HepG2 (cell line): ENCODE results near the gene CTNND2. TPM values are rescaled to one million over a fixed set of nuclear protein-coding genes. Genes with fewer than 3 reads are reported as not detected.

Experiments used
- ATAC-seq: fragments of 200-7000 bp; cut with Tn5 transposase; 3 replicates; pipeline ENCODE4 v1.9.1; 2020; ENCODE audit warnings: mild to moderate bottlenecking, moderate library complexity
- BruUV-seq: library from RNA; stranded (reverse); fragments of 400-500 nt; replicated peaks from 2 replicates; lab custom pipeline; 2021; lab: Mats Ljungman, UMichigan
- CTCF ChIA-PET: fragments of 300-600 bp; formaldehyde crosslinking; extraction: SDS; loops from one replicate; lab custom pipeline; 2021; ENCODE audit warnings: low total read pairs, inconsistent platforms, low intra/inter-chr PET ratio; lab: Yijun Ruan, JAX
- POLR2A ChIA-PET: fragments of 350-600 bp; sonication (Branson Sonifier 250); formaldehyde crosslinking; loops from one replicate; lab custom pipeline; 2020; ENCODE audit warnings: antibody characterized with exemption, inconsistent platforms; lab: Yijun Ruan, JAX
- DNase-seq: peaks from one replicate; pipeline ENCODE4 v3.0.0-alpha.2; 2015; ENCODE audit warnings: low spot score
- FAIRE-seq: peaks from 3 replicates; lab custom pipeline; 2011; peaks lifted over from hg19 to GRCh38; lab: Jason Lieb, UNC
- H2AFZ ChIP-seq: one replicate; pipeline ENCODE4 v1.6.1; 2011; ENCODE audit warnings: low read length, inconsistent platforms
- H3K27ac ChIP-seq: fragments of 300-600 bp; 3 replicates; pipeline ENCODE4 v1.8.0; 2011; ENCODE audit warnings: mixed run types, mild to moderate bottlenecking, mixed read lengths, low read length, inconsistent platforms; ENCODE audit not compliant: insufficient read depth; ENCODE audit errors: extremely low read length
- H3K27me3 ChIP-seq, 2 experiments: fragments of 200-600 bp in 1 of 2; 2 replicates in 1 of 2; 3 replicates in 1 of 2; pipeline versions ENCODE4 v1.6.0 to v1.8.0; 2011; ENCODE audit warnings: low read length in 2 of 2, mild to moderate bottlenecking in 2 of 2, moderate library complexity in 2 of 2, inconsistent platforms in 1 of 2; ENCODE audit not compliant: insufficient read depth in 2 of 2, control insufficient read depth in 1 of 2
- H3K36me3 ChIP-seq, 2 experiments: fragments of 200-600 bp in 1 of 2; replicated peaks in 1 of 2; 2 replicates in 1 of 2; 3 replicates in 1 of 2; pipeline versions ENCODE4 v1.5.1 to v1.8.0; 2011; ENCODE audit warnings: low read length in 2 of 2, inconsistent platforms in 1 of 2; ENCODE audit not compliant: insufficient read depth in 2 of 2, control insufficient read depth in 1 of 2
- H3K4me1 ChIP-seq: 2 replicates; pipeline ENCODE4 v1.5.1; 2012; ENCODE audit warnings: low read length, inconsistent platforms; ENCODE audit not compliant: insufficient read depth
- H3K4me2 ChIP-seq: 2 replicates; pipeline ENCODE4 v1.6.0; 2011; ENCODE audit warnings: low read depth, low read length, inconsistent platforms
- H3K4me3 ChIP-seq, 3 experiments: fragments of 200-600 bp in 1 of 3; sonication (generic), shearing (Covaris generic) in 1 of 3; replicated peaks in 1 of 3; 2 replicates each; pipeline ENCODE4 v1.5.1; 2011 to 2016; ENCODE audit warnings: low read length in 3 of 3, inconsistent platforms in 2 of 3, low read depth in 2 of 3, mild to moderate bottlenecking in 2 of 3, control low read depth in 1 of 3, mixed read lengths in 1 of 3; ENCODE audit not compliant: insufficient read depth in 1 of 3
- H3K79me2 ChIP-seq: one replicate; pipeline ENCODE4 v1.6.1; 2011; ENCODE audit warnings: low read length, inconsistent platforms; ENCODE audit not compliant: insufficient read depth
- H3K9ac ChIP-seq: 2 replicates; pipeline ENCODE4 v1.6.0; 2011; ENCODE audit warnings: mild to moderate bottlenecking, low read depth, low read length, inconsistent platforms; ENCODE audit not compliant: insufficient read depth
- H3K9me3 ChIP-seq: 2 replicates; pipeline ENCODE4 v1.5.1; 2012; ENCODE audit warnings: mild to moderate bottlenecking, low read length
- H4K20me1 ChIP-seq: 2 replicates; pipeline ENCODE4 v1.6.0; 2011; ENCODE audit warnings: inconsistent platforms, mild to moderate bottlenecking, low read length, moderate library complexity; ENCODE audit not compliant: insufficient read depth
- HDAC6 ChIP-seq: fragments of 200-600 bp; sonication (generic); IDR thresholded peaks from 2 replicates; pipeline ENCODE4 v1.7.0; 2017; ENCODE audit warnings: mild to moderate bottlenecking, antibody characterized with exemption, low read length, low read depth
- LCORL ChIP-seq, 2 experiments: fragments of 450-650 bp in 1 of 2; sonication (generic) in 1 of 2; formaldehyde crosslinking in 1 of 2; IDR thresholded peaks; 2 replicates each; pipeline versions ENCODE4 v1.5.0 to v1.6.1; 2017 to 2020; ENCODE audit warnings: antibody characterized with exemption in 1 of 2, missing genetic modification reagents in 1 of 2
- U2AF1 ChIP-seq: fragments of 200-400 bp; formaldehyde crosslinking; optimal IDR thresholded peaks from 2 replicates; pipeline ENCODE3; 2017; ENCODE audit warnings: mild to moderate bottlenecking, low read depth, low read length
- WIZ ChIP-seq: sonication (generic); formaldehyde crosslinking; IDR thresholded peaks from 2 replicates; pipeline ENCODE4 v1.5.1; 2020; ENCODE audit warnings: mild to moderate bottlenecking, missing genetic modification reagents
- ZNF121 ChIP-seq: sonication (generic); formaldehyde crosslinking; IDR thresholded peaks from 2 replicates; pipeline ENCODE4 v1.5.0; 2020; ENCODE audit warnings: mild to moderate bottlenecking, missing genetic modification reagents
- ZNF557 ChIP-seq: sonication (generic); formaldehyde crosslinking; IDR thresholded peaks from 2 replicates; pipeline ENCODE4 v1.4.0; 2020; ENCODE audit warnings: missing genetic modification reagents
- WGBS: methylation state at CpG from one replicate; pipeline ENCODE4 v1.1.6; 2017; ENCODE audit warnings: low lambda C conversion rate; 5-methylcytosine and 5-hydroxymethylcytosine counted together
- in situ Hi-C: cut with HindIII; loops from 2 replicates; pipeline ENCODE4 v1.10.0; 2017; ENCODE audit warnings: low pct_unique_long_range_greater_than_20kb; ENCODE audit not compliant: extremely low pct_ligation_motif_present
- intact Hi-C: fragments of 100-400 bp; cut with micrococcal nuclease; formaldehyde crosslinking; loops from one replicate; pipeline ENCODE4 v1.10.0; 2022; ENCODE audit not compliant: unreplicated experiment
- polyA plus RNA-seq, 8 experiments: library from polyadenylated mRNA; depleted of rRNA in 3 of 8; stranded (reverse) in 7 of 8; unstranded in 1 of 8; fragments of >200 nt; fragmentation: Illumina TruSeq in 4 of 8; extraction: Trizol in 4 of 8; gene quantifications; 2 replicates each; pipeline versions ENCODE4 v1.2.1 to v1.2.3, GENCODE V29; 2011 to 2016; ENCODE audit warnings: low read depth in 4 of 8, missing spikeins in 1 of 8, mixed read lengths in 1 of 8; ENCODE audit not compliant: insufficient read depth in 1 of 8
- total RNA-seq, 5 experiments: library from RNA; depleted of rRNA; stranded (reverse); fragments of >200 nt; fragmentation: Illumina TruSeq; extraction: Trizol; gene quantifications; 2 replicates each; pipeline ENCODE4 v1.2.3, GENCODE V29; 2016; ENCODE audit warnings: low read depth in 1 of 5
- TF ChIP-seq, protein P1 (sequence below): sonication (generic); formaldehyde crosslinking; IDR thresholded peaks from 2 replicates; pipeline ENCODE4 v1.8.1; 2023; ENCODE audit warnings: mild to moderate bottlenecking, moderate library complexity, missing genetic modification reagents
- TF ChIP-seq, protein P2 (sequence below): sonication (generic); formaldehyde crosslinking; IDR thresholded peaks from 2 replicates; pipeline ENCODE4 v1.5.0; 2020; ENCODE audit warnings: mild to moderate bottlenecking, low read depth, missing genetic modification reagents, borderline replicate concordance
- TF ChIP-seq, protein P3 (sequence below), 2 experiments: IDR thresholded peaks; 2 replicates each; pipeline ENCODE4 v1.6.1; 2011 to 2012; ENCODE audit warnings: low read length in 2 of 2, borderline replicate concordance in 1 of 2, low read depth in 1 of 2, mild to moderate bottlenecking in 1 of 2, moderate library complexity in 1 of 2
- TF ChIP-seq, protein P4 (sequence below): sonication (generic); formaldehyde crosslinking; IDR thresholded peaks from 2 replicates; pipeline ENCODE4 v1.4.0; 2020; ENCODE audit warnings: mild to moderate bottlenecking, low read depth, missing genetic modification reagents

The CTNND2 gene
- total and polyA plus RNA-seq, 2 of the 13 experiments (the other 11 are each of a cell fraction or from before 2014, with no cell fraction given), result not detected

DNA sequence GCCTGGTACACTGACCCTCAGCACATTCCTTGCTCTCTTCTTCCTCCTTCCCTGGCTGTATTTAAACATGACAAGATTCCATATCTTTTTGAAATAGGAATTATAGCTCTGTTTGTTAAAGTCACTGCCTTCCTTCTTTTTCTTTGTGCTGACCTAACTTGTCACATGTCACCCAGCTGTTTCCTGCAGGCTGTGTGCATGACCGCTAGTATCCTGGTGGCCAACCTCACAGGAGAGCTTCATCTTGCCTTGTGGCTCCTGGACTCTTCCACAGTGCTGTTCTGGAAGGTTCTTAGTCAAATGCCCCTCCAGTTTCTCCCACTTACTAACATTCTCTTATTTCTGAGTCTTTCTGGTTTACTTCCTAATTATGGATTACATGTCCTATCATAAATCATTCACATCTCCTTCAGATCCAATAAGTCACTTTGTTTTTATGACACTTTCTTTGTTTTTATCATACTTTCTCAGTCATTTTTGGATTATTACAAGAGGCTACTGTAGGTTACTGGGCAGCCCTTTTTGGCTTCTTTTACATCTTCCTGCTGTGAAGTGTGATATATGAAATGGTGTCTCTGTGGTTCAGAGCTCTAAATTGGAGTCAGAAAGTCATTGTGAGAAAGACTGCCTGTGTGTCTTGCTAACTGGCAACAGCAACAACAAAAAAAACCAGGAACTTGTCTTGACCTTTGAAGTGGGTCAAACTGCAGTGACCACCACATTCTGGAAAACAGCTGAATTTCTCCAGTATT, 679.6 kb downstream of the CTNND2 start (continued):
- TF ChIP-seq, protein P1, sequence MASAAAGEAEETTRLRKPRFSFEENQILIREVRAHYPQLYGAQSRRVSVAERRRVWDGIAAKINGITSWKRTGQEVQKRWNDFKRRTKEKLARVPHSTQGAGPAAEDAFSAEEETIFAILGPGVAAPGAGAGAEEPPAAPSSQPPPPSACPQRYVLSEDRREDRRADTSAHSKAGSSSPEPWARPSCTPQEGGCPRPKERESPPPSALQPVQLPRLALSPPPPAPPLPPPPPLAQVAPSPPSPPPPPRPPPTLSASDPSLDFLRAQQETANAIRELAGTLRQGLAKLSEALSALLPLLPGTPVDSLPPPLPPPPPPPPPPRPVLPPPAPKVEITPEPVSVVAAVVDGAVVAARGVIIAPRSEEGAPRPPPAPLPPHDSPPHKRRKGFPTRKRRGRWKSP, result no peak
- no peak for TF ChIP-seq ZNF557 (CRISPR knock-in tag)
- no peak for TF ChIP-seq HDAC6
- TF ChIP-seq, all 625 proteins: peak for 0

DNA sequence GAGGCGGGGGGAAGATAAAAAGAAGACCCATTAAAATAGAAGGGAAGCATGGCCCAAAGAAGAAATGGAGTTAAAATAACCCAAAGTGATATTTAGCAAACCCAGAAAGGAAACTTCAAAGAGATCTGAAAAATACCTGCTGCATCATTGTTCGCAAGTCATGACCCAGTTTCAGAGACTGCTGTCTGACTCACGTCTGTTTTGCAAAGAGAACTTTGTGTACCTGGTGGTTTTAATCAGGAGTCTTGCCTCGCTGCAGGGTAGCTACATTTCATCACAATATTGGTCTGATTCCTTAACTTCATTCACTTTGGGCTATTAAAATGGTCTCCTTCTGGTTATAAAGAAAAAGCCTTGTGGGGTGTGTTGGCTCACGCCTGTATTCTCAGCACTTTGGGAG, 682.1 kb downstream of the CTNND2 start:
- WGBS, result under 1% methylated on average over 5 of the region's 5 CpGs
- Histone ChIP-seq H2AFZ (no peak overlapping the region), H3K79me2 (no peaks in the 10 kb centered on the region)
- DNase-seq, result no peak
- TF ChIP-seq, protein P2, sequence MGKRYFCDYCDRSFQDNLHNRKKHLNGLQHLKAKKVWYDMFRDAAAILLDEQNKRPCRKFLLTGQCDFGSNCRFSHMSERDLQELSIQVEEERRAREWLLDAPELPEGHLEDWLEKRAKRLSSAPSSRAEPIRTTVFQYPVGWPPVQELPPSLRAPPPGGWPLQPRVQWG (CRISPR knock-in tag), result no peak
- TF ChIP-seq ZNF121 (CRISPR knock-in tag) (no peak), U2AF1 (no peak), LCORL (IDR thresholded peaks at IDR 0.05) (no peak), LCORL (CRISPR knock-in tag; IDR thresholded peaks at IDR 0.05) (no peak), WIZ (CRISPR knock-in tag) (no peak)
- TF ChIP-seq, protein P3, sequence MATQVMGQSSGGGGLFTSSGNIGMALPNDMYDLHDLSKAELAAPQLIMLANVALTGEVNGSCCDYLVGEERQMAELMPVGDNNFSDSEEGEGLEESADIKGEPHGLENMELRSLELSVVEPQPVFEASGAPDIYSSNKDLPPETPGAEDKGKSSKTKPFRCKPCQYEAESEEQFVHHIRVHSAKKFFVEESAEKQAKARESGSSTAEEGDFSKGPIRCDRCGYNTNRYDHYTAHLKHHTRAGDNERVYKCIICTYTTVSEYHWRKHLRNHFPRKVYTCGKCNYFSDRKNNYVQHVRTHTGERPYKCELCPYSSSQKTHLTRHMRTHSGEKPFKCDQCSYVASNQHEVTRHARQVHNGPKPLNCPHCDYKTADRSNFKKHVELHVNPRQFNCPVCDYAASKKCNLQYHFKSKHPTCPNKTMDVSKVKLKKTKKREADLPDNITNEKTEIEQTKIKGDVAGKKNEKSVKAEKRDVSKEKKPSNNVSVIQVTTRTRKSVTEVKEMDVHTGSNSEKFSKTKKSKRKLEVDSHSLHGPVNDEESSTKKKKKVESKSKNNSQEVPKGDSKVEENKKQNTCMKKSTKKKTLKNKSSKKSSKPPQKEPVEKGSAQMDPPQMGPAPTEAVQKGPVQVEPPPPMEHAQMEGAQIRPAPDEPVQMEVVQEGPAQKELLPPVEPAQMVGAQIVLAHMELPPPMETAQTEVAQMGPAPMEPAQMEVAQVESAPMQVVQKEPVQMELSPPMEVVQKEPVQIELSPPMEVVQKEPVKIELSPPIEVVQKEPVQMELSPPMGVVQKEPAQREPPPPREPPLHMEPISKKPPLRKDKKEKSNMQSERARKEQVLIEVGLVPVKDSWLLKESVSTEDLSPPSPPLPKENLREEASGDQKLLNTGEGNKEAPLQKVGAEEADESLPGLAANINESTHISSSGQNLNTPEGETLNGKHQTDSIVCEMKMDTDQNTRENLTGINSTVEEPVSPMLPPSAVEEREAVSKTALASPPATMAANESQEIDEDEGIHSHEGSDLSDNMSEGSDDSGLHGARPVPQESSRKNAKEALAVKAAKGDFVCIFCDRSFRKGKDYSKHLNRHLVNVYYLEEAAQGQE (IDR thresholded peaks at IDR 0.05; ENCODE audit: borderline replicate concordance in 1 of 2, low read depth in 1 of 2, low read length in 2 of 2), result no peak
- TF ChIP-seq, protein P4, sequence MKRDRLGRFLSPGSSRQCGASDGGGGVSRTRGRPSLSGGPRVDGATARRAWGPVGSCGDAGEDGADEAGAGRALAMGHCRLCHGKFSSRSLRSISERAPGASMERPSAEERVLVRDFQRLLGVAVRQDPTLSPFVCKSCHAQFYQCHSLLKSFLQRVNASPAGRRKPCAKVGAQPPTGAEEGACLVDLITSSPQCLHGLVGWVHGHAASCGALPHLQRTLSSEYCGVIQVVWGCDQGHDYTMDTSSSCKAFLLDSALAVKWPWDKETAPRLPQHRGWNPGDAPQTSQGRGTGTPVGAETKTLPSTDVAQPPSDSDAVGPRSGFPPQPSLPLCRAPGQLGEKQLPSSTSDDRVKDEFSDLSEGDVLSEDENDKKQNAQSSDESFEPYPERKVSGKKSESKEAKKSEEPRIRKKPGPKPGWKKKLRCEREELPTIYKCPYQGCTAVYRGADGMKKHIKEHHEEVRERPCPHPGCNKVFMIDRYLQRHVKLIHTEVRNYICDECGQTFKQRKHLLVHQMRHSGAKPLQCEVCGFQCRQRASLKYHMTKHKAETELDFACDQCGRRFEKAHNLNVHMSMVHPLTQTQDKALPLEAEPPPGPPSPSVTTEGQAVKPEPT (CRISPR knock-in tag), result no peak
- TF ChIP-seq, all 625 proteins: peak for 0
- H3K27me3 ChIP-seq, result no peaks in the 10 kb centered on the region
- no peaks in the 10 kb centered on the region for H3K9me3 ChIP-seq
- H4K20me1 ChIP-seq, result no peaks in the 10 kb centered on the region
- no peak overlapping the region for H3K4me3 ChIP-seq
- POLR2A ChIA-PET, result no interaction called here
- ATAC-seq, result no peak
- no peak overlapping the region for H3K27ac ChIP-seq
- no peaks in the 10 kb centered on the region for H3K4me1 ChIP-seq
- BruUV-seq, result no TSS peak
- no peak overlapping the region for H3K4me2 ChIP-seq
- in situ Hi-C loops (no loop called here), intact Hi-C loops (no loop called here)
- no peak for FAIRE-seq
- CTCF ChIA-PET, result no interaction called here
- no peaks in the 10 kb centered on the region for H3K36me3 ChIP-seq
- no peak overlapping the region for H3K9ac ChIP-seq
